HCT116 (cell line): ENCODE measurements around the gene LMAN1L. TPM values are rescaled to one million over a fixed set of nuclear protein-coding genes. Genes with fewer than 3 reads are reported as not detected.

Experiments
- ATAC-seq: fragments of 200-7000 bp; cut with Tn5 transposase; 2 replicates; pipeline ENCODE4 v1.9.1; 2020; ENCODE audit warnings: mild to moderate bottlenecking, moderate library complexity
- BruUV-seq: library from RNA; stranded (reverse); fragments of 400-500 nt; replicated peaks from 2 replicates; lab custom pipeline; 2021; lab: Mats Ljungman, UMichigan
- CTCF ChIA-PET: fragments of 300-600 bp; sonication (Branson Sonifier 250); formaldehyde crosslinking; loops from one replicate; lab custom pipeline; 2021; ENCODE audit warnings: antibody characterized with exemption; lab: Charles Lee
- POLR2A ChIA-PET: fragments of 300-600, 350-600 bp; sonication (Branson Sonifier 250); formaldehyde crosslinking; loops from one replicate; lab custom pipeline; 2021; ENCODE audit warnings: antibody characterized with exemption; lab: Charles Lee
- RAD21 ChIA-PET, 2 experiments: fragments of 300-600 bp; sonication (Branson Sonifier 250); formaldehyde crosslinking; loops; one replicate each; lab custom pipeline; 2023; ENCODE audit warnings: low total read pairs in 2 of 2; ENCODE audit not compliant: uncharacterized antibody in 2 of 2, unreplicated experiment in 2 of 2, low non-redundant PET in 1 of 2; lab: Charles Lee
- DNase-seq: peaks from one replicate; pipeline ENCODE4 v3.0.0-alpha.2; 2010; ENCODE audit warnings: low read depth, low spot score
- H2AFZ ChIP-seq: fragments of 200-600 bp; shearing (Covaris generic), sonication (generic); 2 replicates; pipeline ENCODE4 v1.6.1; 2017; ENCODE audit warnings: low read depth, mixed run types, mixed read lengths, antibody characterized with exemption, low read length; ENCODE audit not compliant: poor library complexity, severe bottlenecking
- H3K27ac ChIP-seq: 2 replicates; pipeline ENCODE4 v1.5.1; 2012; ENCODE audit warnings: low read depth, low read length
- H3K27me3 ChIP-seq: fragments of 200-600 bp; sonication (generic); 2 replicates; pipeline ENCODE4 v1.6.1; 2016; ENCODE audit warnings: mixed run types, low read length, mixed read lengths; ENCODE audit not compliant: insufficient read depth
- H3K36me3 ChIP-seq, 2 experiments: fragments of 200-500 bp in 1 of 2; fragments of 200-600 bp in 1 of 2; sonication (Bioruptor generic) in 1 of 2; sonication (generic) in 1 of 2; 2 replicates each; pipeline versions ENCODE4 v1.5.1 to v1.6.1; 2014 to 2016; ENCODE audit warnings: low read length in 2 of 2, inconsistent platforms in 1 of 2, mixed read lengths in 1 of 2, mixed run types in 1 of 2; ENCODE audit not compliant: insufficient read depth in 2 of 2, control insufficient read depth in 1 of 2
- H3K4me1 ChIP-seq, 2 experiments: fragments of 200-600 bp in 1 of 2; sonication (generic) in 1 of 2; 2 replicates each; pipeline versions ENCODE4 v1.5.1 to v1.6.1; 2012 to 2017; ENCODE audit warnings: low read length in 2 of 2, inconsistent platforms in 1 of 2, mild to moderate bottlenecking in 1 of 2, mixed read lengths in 1 of 2, mixed run types in 1 of 2, moderate library complexity in 1 of 2; ENCODE audit not compliant: insufficient read depth in 2 of 2, control insufficient read depth in 1 of 2
- H3K4me2 ChIP-seq: fragments of 200-600 bp; sonication (generic); 2 replicates; pipeline ENCODE4 v1.6.1; 2017; ENCODE audit warnings: mixed run types, low read length, mixed read lengths
- H3K4me3 ChIP-seq, 2 experiments: fragments of 200-600 bp in 1 of 2; sonication (generic) in 1 of 2; replicated peaks in 1 of 2; 2 replicates each; pipeline ENCODE4 v1.5.1; 2011 to 2016; ENCODE audit warnings: low read length in 2 of 2, control low read depth in 1 of 2, low read depth in 1 of 2, mild to moderate bottlenecking in 1 of 2, mixed read lengths in 1 of 2, mixed run types in 1 of 2
- H3K79me2 ChIP-seq: fragments of 200-600 bp; sonication (generic); 2 replicates; pipeline ENCODE4 v1.6.1; 2017; ENCODE audit warnings: mild to moderate bottlenecking, mixed run types, low read length, moderate library complexity, mixed read lengths; ENCODE audit not compliant: insufficient read depth
- H3K9ac ChIP-seq: fragments of 200-600 bp; sonication (generic); 2 replicates; pipeline ENCODE4 v1.6.1; 2016; ENCODE audit warnings: low read length, mixed read lengths
- H3K9me2 ChIP-seq: fragments of 200-600 bp; sonication (generic), shearing (Covaris generic); 2 replicates; pipeline ENCODE4 v1.6.1; 2017; ENCODE audit warnings: mixed run types, mild to moderate bottlenecking, moderate library complexity; ENCODE audit not compliant: insufficient read depth
- H3K9me3 ChIP-seq, 2 experiments: fragments of 200-500 bp in 1 of 2; fragments of 200-600 bp in 1 of 2; sonication (Bioruptor generic) in 1 of 2; sonication (generic) in 1 of 2; 2 replicates each; pipeline ENCODE4 v1.6.1; 2014 to 2017; ENCODE audit warnings: low read length in 2 of 2, mixed read lengths in 2 of 2, inconsistent platforms in 1 of 2, low read depth in 1 of 2, mild to moderate bottlenecking in 1 of 2, mixed run types in 1 of 2, moderate library complexity in 1 of 2; ENCODE audit not compliant: control insufficient read depth in 1 of 2, insufficient read depth in 1 of 2
- H4K20me1 ChIP-seq: fragments of 200-600 bp; sonication (generic), shearing (Covaris generic); 2 replicates; pipeline ENCODE4 v1.6.1; 2017; ENCODE audit warnings: mixed run types, mild to moderate bottlenecking, moderate library complexity; ENCODE audit not compliant: insufficient read depth
- CBX3 ChIP-seq: IDR thresholded peaks from 2 replicates; pipeline ENCODE4 v1.6.1; 2012; ENCODE audit warnings: low read depth
- CEBPB ChIP-seq: IDR thresholded peaks from 2 replicates; pipeline ENCODE4 v1.6.1; 2012; ENCODE audit warnings: low read depth
- FOSL1 ChIP-seq: IDR thresholded peaks from 2 replicates; pipeline ENCODE4 v1.6.1; 2012; ENCODE audit warnings: low read depth
- POLR2A ChIP-seq: IDR thresholded peaks from 2 replicates; pipeline ENCODE4 v1.7.0; 2011; ENCODE audit warnings: borderline replicate concordance; ENCODE audit not compliant: insufficient read depth, insufficient read length; ENCODE audit errors: extremely low read depth
- POLR2AphosphoS5 ChIP-seq: IDR thresholded peaks from 2 replicates; pipeline ENCODE4 v1.6.1; 2011; ENCODE audit warnings: mild to moderate bottlenecking, low read depth, low read length, moderate library complexity
- RAD21 ChIP-seq: IDR thresholded peaks from 2 replicates; pipeline ENCODE4 v1.6.1; 2012; ENCODE audit warnings: low read depth, mild to moderate bottlenecking
- TCF7L2 ChIP-seq: IDR thresholded peaks from 2 replicates; pipeline ENCODE4 v1.7.0; 2011; ENCODE audit warnings: borderline replicate concordance, inconsistent platforms; ENCODE audit not compliant: insufficient read depth, insufficient read length; ENCODE audit errors: extremely low read depth
- YY1 ChIP-seq: IDR thresholded peaks from 2 replicates; pipeline ENCODE4 v1.6.1; 2011; ENCODE audit warnings: low read length, low read depth, moderate library complexity, mild to moderate bottlenecking; ENCODE audit not compliant: insufficient replicate concordance; ENCODE audit errors: extremely low read depth
- ZNF274 ChIP-seq: fragments of 200-500 bp; sonication (Bioruptor generic); IDR thresholded peaks from 2 replicates; pipeline ENCODE4 v1.6.1; 2014; ENCODE audit warnings: mild to moderate bottlenecking, low read depth, low read length, inconsistent platforms
- intact Hi-C: fragments of 100-400 bp; cut with micrococcal nuclease; formaldehyde crosslinking; loops from 2 replicates; pipeline ENCODE4 v1.10.0; 2022
- total RNA-seq: library from RNA; stranded (reverse); gene quantifications from one replicate; pipeline ENCODE4 v1.2.1, GENCODE V29; 2021; ENCODE audit not compliant: unreplicated experiment
- TF ChIP-seq, protein P1 (sequence below): IDR thresholded peaks from 2 replicates; pipeline ENCODE4 v1.6.1; 2012
- TF ChIP-seq, protein P2 (sequence below): IDR thresholded peaks from 2 replicates; pipeline ENCODE4 v1.6.1; 2011; ENCODE audit warnings: mild to moderate bottlenecking, low read length, moderate library complexity; ENCODE audit not compliant: insufficient replicate concordance; ENCODE audit errors: extremely low read depth
- TF ChIP-seq, protein P3 (sequence below): IDR thresholded peaks from 2 replicates; pipeline ENCODE4 v1.6.1; 2012; ENCODE audit warnings: low read depth
- TF ChIP-seq, protein P4 (sequence below): IDR thresholded peaks from 2 replicates; pipeline ENCODE4 v1.6.1; 2012

The LMAN1L gene
- total RNA-seq, 1 experiment from 2014 or later, result 0.17 TPM

DNA sequence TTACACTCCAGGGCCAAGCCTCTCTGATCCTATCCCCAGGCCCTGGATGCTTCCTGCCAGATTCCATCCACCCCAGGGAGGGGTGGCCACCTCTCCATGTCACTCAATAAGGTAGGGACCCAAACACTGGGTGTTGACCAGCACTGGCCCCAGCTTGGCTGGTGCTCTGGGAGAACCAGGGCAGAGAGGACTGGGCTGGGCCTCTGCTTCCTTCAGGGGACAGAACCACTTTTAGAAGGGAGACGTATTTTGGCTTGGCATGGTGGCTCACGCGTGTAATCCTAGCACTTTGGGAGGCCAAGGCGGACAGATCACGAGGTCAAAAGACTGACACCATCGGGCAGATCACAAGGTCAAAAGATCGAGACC, 9.1 kb downstream of the LMAN1L start:
- intact Hi-C loops, result no loop called here
- Histone ChIP-seq H3K4me3 (no peak overlapping the region), H3K27me3 (peaks cover under 1% of the 10 kb centered on the region; the same call in 1 of the 2 replicates), H3K36me3 (no peaks in the 10 kb centered on the region), H3K9ac (no peak overlapping the region), H3K27ac (no peak overlapping the region), H3K79me2 (no peaks in the 10 kb centered on the region), H4K20me1 (no peaks in the 10 kb centered on the region), H3K9me3 (no peaks in the 10 kb centered on the region)
- DNase-seq, result no peak
- RAD21 ChIA-PET, result no interaction called here
- TF ChIP-seq, protein P1, sequence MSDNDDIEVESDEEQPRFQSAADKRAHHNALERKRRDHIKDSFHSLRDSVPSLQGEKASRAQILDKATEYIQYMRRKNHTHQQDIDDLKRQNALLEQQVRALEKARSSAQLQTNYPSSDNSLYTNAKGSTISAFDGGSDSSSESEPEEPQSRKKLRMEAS, result no peak
- TF ChIP-seq, protein P2, sequence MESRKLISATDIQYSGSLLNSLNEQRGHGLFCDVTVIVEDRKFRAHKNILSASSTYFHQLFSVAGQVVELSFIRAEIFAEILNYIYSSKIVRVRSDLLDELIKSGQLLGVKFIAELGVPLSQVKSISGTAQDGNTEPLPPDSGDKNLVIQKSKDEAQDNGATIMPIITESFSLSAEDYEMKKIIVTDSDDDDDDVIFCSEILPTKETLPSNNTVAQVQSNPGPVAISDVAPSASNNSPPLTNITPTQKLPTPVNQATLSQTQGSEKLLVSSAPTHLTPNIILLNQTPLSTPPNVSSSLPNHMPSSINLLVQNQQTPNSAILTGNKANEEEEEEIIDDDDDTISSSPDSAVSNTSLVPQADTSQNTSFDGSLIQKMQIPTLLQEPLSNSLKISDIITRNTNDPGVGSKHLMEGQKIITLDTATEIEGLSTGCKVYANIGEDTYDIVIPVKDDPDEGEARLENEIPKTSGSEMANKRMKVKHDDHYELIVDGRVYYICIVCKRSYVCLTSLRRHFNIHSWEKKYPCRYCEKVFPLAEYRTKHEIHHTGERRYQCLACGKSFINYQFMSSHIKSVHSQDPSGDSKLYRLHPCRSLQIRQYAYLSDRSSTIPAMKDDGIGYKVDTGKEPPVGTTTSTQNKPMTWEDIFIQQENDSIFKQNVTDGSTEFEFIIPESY, result no peak
- no peak for TF ChIP-seq YY1
- no peak for TF ChIP-seq CBX3
- no peak for TF ChIP-seq TCF7L2
- no peak for TF ChIP-seq RAD21
- TF ChIP-seq POLR2AphosphoS5, result no peak
- TF ChIP-seq POLR2A, result no peak
- TF ChIP-seq, protein P3, sequence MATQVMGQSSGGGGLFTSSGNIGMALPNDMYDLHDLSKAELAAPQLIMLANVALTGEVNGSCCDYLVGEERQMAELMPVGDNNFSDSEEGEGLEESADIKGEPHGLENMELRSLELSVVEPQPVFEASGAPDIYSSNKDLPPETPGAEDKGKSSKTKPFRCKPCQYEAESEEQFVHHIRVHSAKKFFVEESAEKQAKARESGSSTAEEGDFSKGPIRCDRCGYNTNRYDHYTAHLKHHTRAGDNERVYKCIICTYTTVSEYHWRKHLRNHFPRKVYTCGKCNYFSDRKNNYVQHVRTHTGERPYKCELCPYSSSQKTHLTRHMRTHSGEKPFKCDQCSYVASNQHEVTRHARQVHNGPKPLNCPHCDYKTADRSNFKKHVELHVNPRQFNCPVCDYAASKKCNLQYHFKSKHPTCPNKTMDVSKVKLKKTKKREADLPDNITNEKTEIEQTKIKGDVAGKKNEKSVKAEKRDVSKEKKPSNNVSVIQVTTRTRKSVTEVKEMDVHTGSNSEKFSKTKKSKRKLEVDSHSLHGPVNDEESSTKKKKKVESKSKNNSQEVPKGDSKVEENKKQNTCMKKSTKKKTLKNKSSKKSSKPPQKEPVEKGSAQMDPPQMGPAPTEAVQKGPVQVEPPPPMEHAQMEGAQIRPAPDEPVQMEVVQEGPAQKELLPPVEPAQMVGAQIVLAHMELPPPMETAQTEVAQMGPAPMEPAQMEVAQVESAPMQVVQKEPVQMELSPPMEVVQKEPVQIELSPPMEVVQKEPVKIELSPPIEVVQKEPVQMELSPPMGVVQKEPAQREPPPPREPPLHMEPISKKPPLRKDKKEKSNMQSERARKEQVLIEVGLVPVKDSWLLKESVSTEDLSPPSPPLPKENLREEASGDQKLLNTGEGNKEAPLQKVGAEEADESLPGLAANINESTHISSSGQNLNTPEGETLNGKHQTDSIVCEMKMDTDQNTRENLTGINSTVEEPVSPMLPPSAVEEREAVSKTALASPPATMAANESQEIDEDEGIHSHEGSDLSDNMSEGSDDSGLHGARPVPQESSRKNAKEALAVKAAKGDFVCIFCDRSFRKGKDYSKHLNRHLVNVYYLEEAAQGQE, result no peak
- no peak for TF ChIP-seq FOSL1
- TF ChIP-seq CEBPB, result no peak
- no peak for TF ChIP-seq ZNF274
- TF ChIP-seq, protein P4, sequence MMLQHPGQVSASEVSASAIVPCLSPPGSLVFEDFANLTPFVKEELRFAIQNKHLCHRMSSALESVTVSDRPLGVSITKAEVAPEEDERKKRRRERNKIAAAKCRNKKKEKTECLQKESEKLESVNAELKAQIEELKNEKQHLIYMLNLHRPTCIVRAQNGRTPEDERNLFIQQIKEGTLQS, result no peak
- TF ChIP-seq, all 23 proteins: peak for 0
- BruUV-seq, result no TSS peak
- POLR2A ChIA-PET, result no interaction called here
- Histone ChIP-seq H2AFZ (no peak overlapping the region), H3K4me2 (no peak overlapping the region), H3K9me2 (no peaks in the 10 kb centered on the region), H3K4me1 (peaks cover 14 to 28% of the 10 kb centered on the region in 2 experiments)
- CTCF ChIA-PET, result no interaction called here
- ATAC-seq, result no peak
